ENCODE results near the gene SLC12A2.

The SLC12A2 gene

GRCh38 chr5:128174951-128175350 lies 91.4 kb downstream of the SLC12A2 start:
- no peak for DNase-seq

GRCh38 chr5:128192368-128192767 lies 108.8 kb downstream of the SLC12A2 start:
- no peak for DNase-seq

GRCh38 chr5:128193665-128194390 lies 110.3 kb downstream of the SLC12A2 start:
- no peak for DNase-seq

- DNase-seq = no peak
Observed at GRCh38 chr5:128195316-128195715, 111.8 kb downstream of the SLC12A2 start.

GRCh38 chr5:128196080-128196479 lies 112.5 kb downstream of the SLC12A2 start:
- DNase-seq = no peak

- DNase-seq = no peak
Observed at GRCh38 chr5:128196791-128197190, 113.2 kb downstream of the SLC12A2 start.

GRCh38 chr5:128197896-128198522 lies 114.4 kb downstream of the SLC12A2 start:
- DNase-seq = no peak

GRCh38 chr5:128199104-128199503 lies 115.5 kb downstream of the SLC12A2 start:
- DNase-seq = no peak

GRCh38 chr5:128199611-128200010 lies 116.0 kb downstream of the SLC12A2 start:
- no peak for DNase-seq

- DNase-seq = peak; percentile 31
Observed at GRCh38 chr5:128201065-128201926, 117.7 kb downstream of the SLC12A2 start.

- DNase-seq = no peak
Observed at GRCh38 chr5:128202320-128202719, 118.8 kb downstream of the SLC12A2 start.

- DNase-seq = no peak
Observed at GRCh38 chr5:128208436-128208835, 124.9 kb downstream of the SLC12A2 start.

GRCh38 chr5:128212191-128212806 lies 128.7 kb downstream of the SLC12A2 start:
- no peak for DNase-seq

GRCh38 chr5:128213340-128213739 lies 129.8 kb downstream of the SLC12A2 start:
- peak; percentile 32 for DNase-seq

- DNase-seq = no peak
Observed at GRCh38 chr5:128213833-128214232, 130.3 kb downstream of the SLC12A2 start.

- DNase-seq = no peak
Observed at GRCh38 chr5:128216285-128216684, 132.7 kb downstream of the SLC12A2 start.

GRCh38 chr5:128216860-128217531 lies 133.4 kb downstream of the SLC12A2 start:
- DNase-seq = no peak

GRCh38 chr5:128220841-128221240 lies 137.3 kb downstream of the SLC12A2 start:
- DNase-seq = no peak

- DNase-seq = no peak
Observed at GRCh38 chr5:128224336-128224735, 140.8 kb downstream of the SLC12A2 start.

GRCh38 chr5:128225245-128226030 lies 141.9 kb downstream of the SLC12A2 start:
- no peak for DNase-seq

- DNase-seq = no peak
Observed at GRCh38 chr5:128228008-128228407, 144.4 kb downstream of the SLC12A2 start.

- DNase-seq = peak; percentile 50
Observed at GRCh38 chr5:128228521-128228920, 145.0 kb downstream of the SLC12A2 start.
